ENCODE measurements around the gene CCNC.

- no peak for TF ChIP-seq ATF2 (CRISPR knock-in tag; IDR thresholded peaks at IDR 0.05; ENCODE audit: borderline replicate concordance, low read depth)
- no peak for TF ChIP-seq PRDM15 (CRISPR knock-in tag; IDR thresholded peaks at IDR 0.05)
- no peak for TF ChIP-seq MAX (CRISPR knock-in tag; IDR thresholded peaks at IDR 0.05)
- no peak for TF ChIP-seq CTCF (IDR thresholded peaks at IDR 0.05)
- no peak for TF ChIP-seq ELF4 (CRISPR knock-in tag; IDR thresholded peaks at IDR 0.05; ENCODE audit: low read depth)
- no peak for TF ChIP-seq ZNF263 (CRISPR knock-in tag; IDR thresholded peaks at IDR 0.05; ENCODE audit: low read depth)
- TF ChIP-seq E2F5 (CRISPR knock-in tag; IDR thresholded peaks at IDR 0.05) = no peak
- no peak for TF ChIP-seq CBFB (CRISPR knock-in tag; IDR thresholded peaks at IDR 0.05; ENCODE audit: low read depth)
- no peak for TF ChIP-seq NR3C1 (CRISPR knock-in tag; conservative IDR thresholded peaks at IDR 0.05; ENCODE audit: low read depth)
- TF ChIP-seq STAT6 (CRISPR knock-in tag; conservative IDR thresholded peaks at IDR 0.05; ENCODE audit: low read depth) = no peak
- no peak for TF ChIP-seq SP1 (CRISPR knock-in tag; conservative IDR thresholded peaks at IDR 0.05)
- TF ChIP-seq E2F1 (CRISPR knock-in tag; IDR thresholded peaks at IDR 0.05) = no peak
- TF ChIP-seq USF2 (CRISPR knock-in tag; IDR thresholded peaks at IDR 0.05) = no peak
- TF ChIP-seq ZBTB43 (CRISPR knock-in tag; IDR thresholded peaks at IDR 0.05) = no peak
Observed at GRCh38 chr6:99591673-99592364, 23.4 kb upstream of the CCNC start.
